Fibroblast of lung (primary cell): ENCODE results near the gene CDH4. TPM values are rescaled to one million over a fixed set of nuclear protein-coding genes. Genes with fewer than 3 reads are reported as not detected.

ENCODE experiments used
- DNase-seq, 2 donors: peaks; one replicate each; pipeline versions ENCODE4 v3.0.0 to v3.0.0-alpha.2; 2010; ENCODE audit warnings: low read depth in 2 of 2
- H2AFZ ChIP-seq: 2 replicates; pipeline ENCODE4 v1.5.1; 2012; ENCODE audit warnings: low read length, control low read depth, inconsistent platforms
- H3K27ac ChIP-seq: 2 replicates; pipeline ENCODE4 v1.5.1; 2011; ENCODE audit warnings: low read length, control low read depth; ENCODE audit not compliant: insufficient read depth
- H3K27me3 ChIP-seq: 2 replicates; pipeline ENCODE4 v1.5.1; 2011; ENCODE audit warnings: mild to moderate bottlenecking, low read length; ENCODE audit not compliant: control insufficient read depth, insufficient read depth
- H3K36me3 ChIP-seq: 2 replicates; pipeline ENCODE4 v1.5.1; 2011; ENCODE audit warnings: low read length; ENCODE audit not compliant: control insufficient read depth, insufficient read depth
- H3K4me1 ChIP-seq: 2 replicates; pipeline ENCODE4 v1.5.1; 2011; ENCODE audit warnings: low read length; ENCODE audit not compliant: control insufficient read depth, insufficient read depth; ENCODE audit errors: extremely low read depth
- H3K4me2 ChIP-seq: 2 replicates; pipeline ENCODE4 v1.5.1; 2011; ENCODE audit warnings: low read length, control low read depth; ENCODE audit not compliant: insufficient read depth; ENCODE audit errors: extremely low read depth
- H3K4me3 ChIP-seq, 4 experiments: fragments of 200-600 bp in 1 of 4; sonication (generic) in 1 of 4; replicated peaks in 1 of 4; 2 replicates each; pipeline ENCODE4 v1.5.1; 2011 to 2016; ENCODE audit warnings: low read length in 4 of 4, low read depth in 3 of 4, mild to moderate bottlenecking in 3 of 4, control low read depth in 2 of 4, inconsistent platforms in 1 of 4, mixed read lengths in 1 of 4; ENCODE audit not compliant: insufficient read depth in 1 of 4; ENCODE audit errors: control extremely low read depth in 1 of 4
- H3K79me2 ChIP-seq: 2 replicates; pipeline ENCODE4 v1.5.1; 2012; ENCODE audit warnings: mild to moderate bottlenecking, low read length, inconsistent platforms; ENCODE audit not compliant: control insufficient read depth, insufficient read depth
- H3K9ac ChIP-seq: 2 replicates; pipeline ENCODE4 v1.5.1; 2011; ENCODE audit warnings: mild to moderate bottlenecking, low read length, control low read depth; ENCODE audit not compliant: insufficient read depth
- H3K9me3 ChIP-seq: 2 replicates; pipeline ENCODE4 v1.5.1; 2012; ENCODE audit warnings: low read depth, low read length; ENCODE audit not compliant: control insufficient read depth, insufficient read depth
- H4K20me1 ChIP-seq: 2 replicates; pipeline ENCODE4 v1.5.1; 2011; ENCODE audit warnings: low read length; ENCODE audit not compliant: control insufficient read depth, insufficient read depth; ENCODE audit errors: extremely low read depth
- EZH2 ChIP-seq: IDR thresholded peaks from 2 replicates; pipeline ENCODE4 v1.5.1; 2012; ENCODE audit warnings: low read length, control low read depth, mild to moderate bottlenecking; ENCODE audit errors: missing control alignments
- polyA plus RNA-seq, 2 donors: library from polyadenylated mRNA; depleted of rRNA in 1 of 2; stranded (reverse) in 1 of 2; unstranded in 1 of 2; fragments of >200 nt; gene quantifications; 2 replicates each; pipeline ENCODE4 v1.2.1, GENCODE V29; 2011 to 2012; ENCODE audit warnings: missing spikeins in 1 of 2
- total RNA-seq: library from RNA; depleted of rRNA; stranded (reverse); fragments of >200 nt; gene quantifications from 2 replicates; pipeline ENCODE4 v1.2.1, GENCODE V29; 2014
- TF ChIP-seq, protein P1 (sequence below), 2 donors: IDR thresholded peaks in 1 of 2; conservative IDR thresholded peaks in 1 of 2; 1 replicate in 1 of 2; 2 replicates in 1 of 2; pipeline ENCODE4 v1.5.1; 2011 to 2012; ENCODE audit warnings: low read length in 2 of 2, control low read depth in 1 of 2, inconsistent platforms in 1 of 2, low read depth in 1 of 2, mild to moderate bottlenecking in 1 of 2

CDH4 gene
- total and polyA plus RNA-seq, 2 donors (not counting 1 experiment from before 2014, with no cell fraction given) = 4.8 to 6.8 TPM

DNA sequence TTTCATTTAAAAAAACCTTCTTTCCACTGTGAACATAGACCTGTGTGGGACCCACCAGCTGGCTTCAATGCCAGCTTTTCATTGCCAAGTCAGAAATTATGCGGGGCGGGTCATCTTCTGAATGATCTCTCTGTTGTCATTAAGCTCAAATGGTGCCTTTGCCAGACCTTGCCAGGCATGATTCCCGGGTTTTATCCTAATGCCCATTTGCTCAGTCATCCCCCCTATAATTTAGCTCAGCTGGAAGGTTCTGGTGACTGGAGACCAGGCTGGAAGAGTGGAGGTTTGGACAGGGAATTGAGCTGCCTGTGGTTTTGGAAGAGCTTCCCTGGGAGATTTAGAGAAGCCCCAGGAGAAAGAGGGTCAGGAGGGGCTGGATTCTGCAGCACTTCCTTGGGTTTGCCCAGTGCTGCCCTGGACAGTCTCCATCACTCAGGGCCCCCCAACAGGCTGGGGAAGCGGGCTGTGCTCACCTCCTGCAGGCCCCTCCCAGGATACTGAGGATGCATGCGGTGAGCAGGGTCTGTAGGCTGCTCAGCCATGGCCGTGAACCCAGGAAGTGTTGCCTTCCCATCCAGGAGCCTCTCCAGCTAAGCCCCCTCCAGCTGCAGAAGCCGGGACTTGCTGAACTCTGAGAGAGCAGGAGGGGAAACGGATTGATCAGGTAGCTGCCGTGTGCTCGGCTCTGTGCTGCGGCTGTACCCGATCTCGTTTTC lies 273.0 kb downstream of the CDH4 start:
- H3K9me3 ChIP-seq = no peaks in the 10 kb centered on the region
- no peak overlapping the region for H3K4me2 ChIP-seq
- H2AFZ ChIP-seq = no peak overlapping the region
- no peaks in the 10 kb centered on the region for H3K27me3 ChIP-seq
- peaks cover 16% of the 10 kb centered on the region for H3K4me1 ChIP-seq
- no peak overlapping the region for H3K9ac ChIP-seq
- no peaks in the 10 kb centered on the region for H3K79me2 ChIP-seq
- H3K36me3 ChIP-seq = no peaks in the 10 kb centered on the region
- no peak for TF ChIP-seq EZH2
- TF ChIP-seq, protein P1, sequence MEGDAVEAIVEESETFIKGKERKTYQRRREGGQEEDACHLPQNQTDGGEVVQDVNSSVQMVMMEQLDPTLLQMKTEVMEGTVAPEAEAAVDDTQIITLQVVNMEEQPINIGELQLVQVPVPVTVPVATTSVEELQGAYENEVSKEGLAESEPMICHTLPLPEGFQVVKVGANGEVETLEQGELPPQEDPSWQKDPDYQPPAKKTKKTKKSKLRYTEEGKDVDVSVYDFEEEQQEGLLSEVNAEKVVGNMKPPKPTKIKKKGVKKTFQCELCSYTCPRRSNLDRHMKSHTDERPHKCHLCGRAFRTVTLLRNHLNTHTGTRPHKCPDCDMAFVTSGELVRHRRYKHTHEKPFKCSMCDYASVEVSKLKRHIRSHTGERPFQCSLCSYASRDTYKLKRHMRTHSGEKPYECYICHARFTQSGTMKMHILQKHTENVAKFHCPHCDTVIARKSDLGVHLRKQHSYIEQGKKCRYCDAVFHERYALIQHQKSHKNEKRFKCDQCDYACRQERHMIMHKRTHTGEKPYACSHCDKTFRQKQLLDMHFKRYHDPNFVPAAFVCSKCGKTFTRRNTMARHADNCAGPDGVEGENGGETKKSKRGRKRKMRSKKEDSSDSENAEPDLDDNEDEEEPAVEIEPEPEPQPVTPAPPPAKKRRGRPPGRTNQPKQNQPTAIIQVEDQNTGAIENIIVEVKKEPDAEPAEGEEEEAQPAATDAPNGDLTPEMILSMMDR (conservative IDR thresholded peaks at IDR 0.05 in 1 of 2, IDR thresholded peaks at IDR 0.05 in 1 of 2; ENCODE audit: low read depth in 1 of 2, low read length in 2 of 2) = no peak
- H3K4me3 ChIP-seq = no peak overlapping the region
- no peaks in the 10 kb centered on the region for H4K20me1 ChIP-seq
- DNase-seq = no peak
- no peak overlapping the region for H3K27ac ChIP-seq

DNA sequence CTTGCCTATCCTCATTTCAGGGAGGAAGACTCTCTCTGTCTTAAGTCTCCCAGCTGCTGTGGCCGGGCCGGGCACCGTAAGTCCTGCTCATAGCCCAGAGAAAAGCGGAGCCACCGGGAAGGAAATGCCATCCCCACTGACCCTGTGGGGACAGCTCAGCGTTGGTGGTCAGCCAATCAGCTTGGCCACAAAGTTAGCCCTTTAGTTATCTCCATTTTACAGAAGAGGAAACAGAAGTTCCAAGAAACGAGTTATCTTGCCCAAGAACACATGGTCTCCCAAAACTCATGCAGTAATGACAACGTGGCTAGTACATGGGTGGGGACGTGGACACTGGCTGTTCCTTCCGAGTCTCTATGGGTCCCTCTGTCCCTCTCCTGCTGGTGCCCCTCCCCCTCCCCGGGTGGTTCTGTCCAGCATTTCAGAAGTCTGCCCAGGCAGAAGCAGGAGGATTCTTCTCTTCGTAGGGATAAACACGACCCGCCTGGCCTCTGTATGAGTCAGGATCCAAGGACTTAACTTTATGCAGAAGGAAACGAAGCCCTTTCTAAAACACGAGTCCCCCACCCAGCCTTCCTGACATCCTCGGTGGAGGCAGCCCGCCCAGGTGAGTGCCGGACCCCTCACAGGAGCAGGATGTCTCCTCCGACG lies 273.8 kb downstream of the CDH4 start:
- H3K9me3 ChIP-seq = no peaks in the 10 kb centered on the region
- no peak overlapping the region for H3K27ac ChIP-seq
- H3K36me3 ChIP-seq = no peaks in the 10 kb centered on the region
- no peaks in the 10 kb centered on the region for H3K27me3 ChIP-seq
- TF ChIP-seq EZH2 = no peak
- TF ChIP-seq, protein P1 (conservative IDR thresholded peaks at IDR 0.05 in 1 of 2, IDR thresholded peaks at IDR 0.05 in 1 of 2; ENCODE audit: low read depth in 1 of 2, low read length in 2 of 2) = no peak
- H3K4me1 ChIP-seq = peaks cover 10% of the 10 kb centered on the region
- no peak overlapping the region for H3K4me2 ChIP-seq
- H3K4me3 ChIP-seq = no peak overlapping the region
- H3K9ac ChIP-seq = no peak overlapping the region
- H2AFZ ChIP-seq = no peak overlapping the region
- H3K79me2 ChIP-seq = no peaks in the 10 kb centered on the region
- no peaks in the 10 kb centered on the region for H4K20me1 ChIP-seq
- DNase-seq = peak; percentile 19 to 25

DNA sequence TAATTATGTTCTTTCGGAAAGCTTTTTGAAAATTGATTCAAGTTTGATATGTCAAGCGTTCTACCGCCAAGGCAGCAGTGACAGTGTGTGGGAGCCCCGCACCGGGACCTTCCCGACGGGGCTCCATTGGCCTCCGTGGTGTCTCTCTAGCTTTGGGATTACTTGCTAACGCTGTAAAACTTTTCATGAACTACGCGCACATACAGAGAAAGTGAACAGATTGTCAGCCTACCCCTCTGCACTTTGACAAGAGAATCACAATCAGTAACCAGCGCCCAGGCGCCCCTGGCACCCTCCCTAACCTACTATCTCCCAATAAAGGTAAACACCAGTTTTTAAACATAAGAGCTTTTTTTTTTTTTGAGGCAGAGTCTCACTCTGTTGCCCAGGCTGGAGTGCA lies 274.8 kb downstream of the CDH4 start:
- H3K4me3 ChIP-seq = no peak overlapping the region
- no peak for DNase-seq
- H3K9ac ChIP-seq = no peak overlapping the region
- H3K4me1 ChIP-seq = peaks cover under 1% of the 10 kb centered on the region
- no peak overlapping the region for H3K27ac ChIP-seq
- no peaks in the 10 kb centered on the region for H3K36me3 ChIP-seq
- no peaks in the 10 kb centered on the region for H4K20me1 ChIP-seq
- H2AFZ ChIP-seq = no peak overlapping the region
- no peak overlapping the region for H3K4me2 ChIP-seq
- no peak for TF ChIP-seq EZH2
- TF ChIP-seq, protein P1 (conservative IDR thresholded peaks at IDR 0.05 in 1 of 2, IDR thresholded peaks at IDR 0.05 in 1 of 2; ENCODE audit: low read depth in 1 of 2, low read length in 2 of 2) = no peak
- no peaks in the 10 kb centered on the region for H3K27me3 ChIP-seq
- H3K9me3 ChIP-seq = no peaks in the 10 kb centered on the region
- H3K79me2 ChIP-seq = no peaks in the 10 kb centered on the region
